Transverse colon (tissue), 3 donors: Measurements from ENCODE around the gene SGIP1.

Experiments used
- EP300 ChIP-seq: sonication (generic); formaldehyde crosslinking; IDR thresholded peaks from one replicate; pipeline ENCODE4 v1.6.1; 2017; ENCODE audit warnings: antibody characterized with exemption, low read depth
- TF ChIP-seq, protein P1 (sequence below), 5 experiments: fragments of 200-600 bp in 3 of 5; fragments of 450-650 bp in 2 of 5; sonication (generic) in 3 of 5; IDR thresholded peaks; 1 replicate in 2 of 5; 2 replicates in 3 of 5; pipeline ENCODE4 v1.5.1; 2016 to 2017; ENCODE audit warnings: antibody characterized with exemption in 5 of 5, inconsistent platforms in 3 of 5, mild to moderate bottlenecking in 2 of 5, moderate library complexity in 1 of 5

DNA sequence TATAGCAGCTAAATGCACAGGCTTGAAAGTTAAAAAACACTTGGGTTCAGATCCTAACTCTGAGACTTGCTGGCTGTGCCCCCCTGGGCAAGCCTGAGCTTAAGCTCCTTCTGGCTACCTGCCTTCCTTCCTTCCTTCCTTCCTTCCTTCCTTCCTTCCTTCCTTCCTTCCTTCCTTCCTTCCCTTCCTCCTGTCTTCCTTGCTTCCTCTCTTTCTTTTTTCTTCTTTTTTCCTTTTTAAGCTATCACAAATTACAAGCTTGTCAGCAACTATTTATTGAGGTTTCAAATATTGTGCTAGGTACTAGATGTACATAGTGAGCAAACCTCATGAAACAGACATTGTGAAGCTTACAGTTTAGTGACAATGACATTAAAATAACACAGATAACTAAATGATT is 15.1 kb downstream of the SGIP1 start:
- TF ChIP-seq, protein P1, sequence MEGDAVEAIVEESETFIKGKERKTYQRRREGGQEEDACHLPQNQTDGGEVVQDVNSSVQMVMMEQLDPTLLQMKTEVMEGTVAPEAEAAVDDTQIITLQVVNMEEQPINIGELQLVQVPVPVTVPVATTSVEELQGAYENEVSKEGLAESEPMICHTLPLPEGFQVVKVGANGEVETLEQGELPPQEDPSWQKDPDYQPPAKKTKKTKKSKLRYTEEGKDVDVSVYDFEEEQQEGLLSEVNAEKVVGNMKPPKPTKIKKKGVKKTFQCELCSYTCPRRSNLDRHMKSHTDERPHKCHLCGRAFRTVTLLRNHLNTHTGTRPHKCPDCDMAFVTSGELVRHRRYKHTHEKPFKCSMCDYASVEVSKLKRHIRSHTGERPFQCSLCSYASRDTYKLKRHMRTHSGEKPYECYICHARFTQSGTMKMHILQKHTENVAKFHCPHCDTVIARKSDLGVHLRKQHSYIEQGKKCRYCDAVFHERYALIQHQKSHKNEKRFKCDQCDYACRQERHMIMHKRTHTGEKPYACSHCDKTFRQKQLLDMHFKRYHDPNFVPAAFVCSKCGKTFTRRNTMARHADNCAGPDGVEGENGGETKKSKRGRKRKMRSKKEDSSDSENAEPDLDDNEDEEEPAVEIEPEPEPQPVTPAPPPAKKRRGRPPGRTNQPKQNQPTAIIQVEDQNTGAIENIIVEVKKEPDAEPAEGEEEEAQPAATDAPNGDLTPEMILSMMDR (IDR thresholded peaks at IDR 0.05), result no peak
- TF ChIP-seq EP300, result no peak
